ENCODE measurements around the gene ATP5PD.

ATP5PD gene

DNA sequence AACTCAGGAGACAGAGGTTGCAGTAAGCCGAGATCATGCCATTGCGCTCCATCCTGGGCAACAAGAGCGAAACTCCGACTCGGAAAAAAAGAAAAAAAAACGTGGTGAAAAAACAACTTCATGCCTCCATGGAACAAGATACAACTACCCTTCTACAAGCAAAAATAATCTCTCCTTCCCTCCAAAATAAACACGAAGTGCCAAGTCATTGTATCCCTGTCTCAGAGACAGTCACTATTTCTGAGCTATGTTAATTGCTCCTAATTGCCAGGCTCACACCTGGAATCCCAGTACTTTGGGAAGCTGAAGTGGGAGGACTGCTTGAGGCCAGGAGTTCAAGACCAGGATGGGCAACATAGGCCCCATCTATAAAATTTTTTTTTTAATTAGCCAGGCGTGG is 22.0 kb upstream of the ATP5PD start:
- TF ChIP-seq, protein P1, sequence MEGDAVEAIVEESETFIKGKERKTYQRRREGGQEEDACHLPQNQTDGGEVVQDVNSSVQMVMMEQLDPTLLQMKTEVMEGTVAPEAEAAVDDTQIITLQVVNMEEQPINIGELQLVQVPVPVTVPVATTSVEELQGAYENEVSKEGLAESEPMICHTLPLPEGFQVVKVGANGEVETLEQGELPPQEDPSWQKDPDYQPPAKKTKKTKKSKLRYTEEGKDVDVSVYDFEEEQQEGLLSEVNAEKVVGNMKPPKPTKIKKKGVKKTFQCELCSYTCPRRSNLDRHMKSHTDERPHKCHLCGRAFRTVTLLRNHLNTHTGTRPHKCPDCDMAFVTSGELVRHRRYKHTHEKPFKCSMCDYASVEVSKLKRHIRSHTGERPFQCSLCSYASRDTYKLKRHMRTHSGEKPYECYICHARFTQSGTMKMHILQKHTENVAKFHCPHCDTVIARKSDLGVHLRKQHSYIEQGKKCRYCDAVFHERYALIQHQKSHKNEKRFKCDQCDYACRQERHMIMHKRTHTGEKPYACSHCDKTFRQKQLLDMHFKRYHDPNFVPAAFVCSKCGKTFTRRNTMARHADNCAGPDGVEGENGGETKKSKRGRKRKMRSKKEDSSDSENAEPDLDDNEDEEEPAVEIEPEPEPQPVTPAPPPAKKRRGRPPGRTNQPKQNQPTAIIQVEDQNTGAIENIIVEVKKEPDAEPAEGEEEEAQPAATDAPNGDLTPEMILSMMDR (IDR thresholded peaks at IDR 0.05; ENCODE audit: low read depth, low read length, missing control alignments): no peak
- no peak for DNase-seq (ENCODE audit: extremely low read depth, low read depth)
- H3K4me3 ChIP-seq (replicated peaks; ENCODE audit: low read depth, low read length): no peak overlapping the region

DNA sequence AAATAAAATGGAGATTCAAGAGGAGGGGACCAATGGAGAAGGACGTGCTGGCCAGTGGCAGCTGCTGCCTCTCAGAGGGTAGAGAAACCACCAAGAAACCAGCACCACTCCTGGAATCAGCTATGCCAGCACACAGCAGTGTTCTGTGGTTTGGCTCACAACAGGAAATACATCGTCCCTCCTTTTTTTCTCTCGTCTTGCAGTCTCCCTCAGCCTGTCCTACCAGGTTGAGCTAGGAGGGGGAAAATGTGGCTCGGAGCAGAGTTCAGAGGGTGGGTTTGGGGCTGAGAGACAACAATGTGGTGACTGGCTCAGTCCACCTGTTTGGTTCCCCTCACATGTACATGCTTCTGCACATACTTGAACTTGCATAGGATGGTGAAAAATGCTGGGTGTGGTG is 21.1 kb upstream of the ATP5PD start:
- no peak for DNase-seq (ENCODE audit: extremely low read depth, low read depth)
- H3K4me3 ChIP-seq (replicated peaks; ENCODE audit: low read depth, low read length): no peak overlapping the region
- TF ChIP-seq, protein P1 (IDR thresholded peaks at IDR 0.05; ENCODE audit: low read depth, low read length, missing control alignments): no peak

DNA sequence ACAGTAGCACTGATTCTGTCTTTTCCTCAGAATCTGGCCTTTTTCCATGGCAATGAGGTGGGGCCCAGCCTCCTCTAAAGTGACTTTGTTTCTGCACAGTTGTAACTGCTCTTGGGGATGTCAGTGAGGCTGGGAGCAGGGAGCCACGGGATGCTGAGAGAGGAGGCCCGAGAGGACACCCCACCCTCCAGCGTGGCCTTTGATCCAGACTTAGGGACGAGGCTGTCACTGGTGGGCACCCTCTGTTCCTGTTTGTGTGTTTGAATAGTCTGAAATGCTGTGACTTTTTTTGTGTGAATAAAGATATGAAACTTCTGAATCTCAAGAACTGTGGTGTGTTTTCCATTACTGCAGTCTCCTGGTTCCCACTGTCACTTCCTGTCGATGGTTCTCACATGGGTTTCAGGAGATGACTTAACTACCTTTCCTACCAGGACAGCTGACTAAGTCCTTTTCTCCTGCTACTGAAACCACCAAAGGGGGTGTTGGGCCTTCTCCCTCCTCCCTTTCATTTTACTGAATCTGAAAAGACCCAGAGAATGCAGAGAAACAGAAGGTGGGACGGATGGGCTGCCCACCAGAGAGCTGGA is 18.9 kb upstream of the ATP5PD start:
- DNase-seq (ENCODE audit: extremely low read depth, low read depth): no peak
- H3K4me3 ChIP-seq (replicated peaks; ENCODE audit: low read depth, low read length): no peak overlapping the region
- TF ChIP-seq, protein P1 (IDR thresholded peaks at IDR 0.05; ENCODE audit: low read depth, low read length, missing control alignments): no peak

DNA sequence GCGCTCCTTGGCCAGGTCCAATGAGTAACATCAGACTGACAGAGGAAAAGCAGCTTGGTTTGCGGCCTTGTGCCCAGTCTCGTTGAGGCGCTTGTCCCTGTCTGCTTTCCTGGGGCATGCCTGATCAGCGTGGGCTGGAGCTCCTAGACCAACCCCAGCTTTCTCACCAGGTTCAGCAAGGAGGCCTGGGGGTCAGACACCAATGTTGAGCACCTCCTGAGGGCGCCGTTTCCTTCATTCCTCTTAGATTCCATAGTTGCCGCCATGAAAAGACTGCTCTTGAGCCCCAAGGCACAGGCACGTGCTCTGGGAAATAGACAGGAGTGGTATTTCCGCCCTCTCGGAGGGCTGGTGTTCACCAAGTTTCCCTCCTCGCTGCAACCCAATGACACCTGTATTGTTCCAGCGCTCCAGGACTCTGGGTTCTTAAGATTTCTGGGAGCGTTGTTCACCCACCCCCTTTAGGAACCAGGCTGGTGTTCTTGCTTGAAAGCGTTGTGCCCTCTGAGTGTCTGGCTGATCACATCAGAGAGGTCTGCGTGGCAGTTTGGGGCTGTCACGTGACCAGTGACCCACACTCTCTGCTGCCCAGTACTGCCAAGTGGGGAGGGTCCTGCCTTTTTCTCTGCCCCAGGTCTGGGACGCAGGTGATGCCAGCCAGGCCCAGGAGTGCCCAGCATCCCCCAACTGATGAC is 18.2 kb upstream of the ATP5PD start:
- no peak overlapping the region for H3K4me3 ChIP-seq (replicated peaks; ENCODE audit: low read depth, low read length)
- DNase-seq (ENCODE audit: extremely low read depth, low read depth): no peak
- TF ChIP-seq, protein P1 (IDR thresholded peaks at IDR 0.05; ENCODE audit: low read depth, low read length, missing control alignments): no peak

DNA sequence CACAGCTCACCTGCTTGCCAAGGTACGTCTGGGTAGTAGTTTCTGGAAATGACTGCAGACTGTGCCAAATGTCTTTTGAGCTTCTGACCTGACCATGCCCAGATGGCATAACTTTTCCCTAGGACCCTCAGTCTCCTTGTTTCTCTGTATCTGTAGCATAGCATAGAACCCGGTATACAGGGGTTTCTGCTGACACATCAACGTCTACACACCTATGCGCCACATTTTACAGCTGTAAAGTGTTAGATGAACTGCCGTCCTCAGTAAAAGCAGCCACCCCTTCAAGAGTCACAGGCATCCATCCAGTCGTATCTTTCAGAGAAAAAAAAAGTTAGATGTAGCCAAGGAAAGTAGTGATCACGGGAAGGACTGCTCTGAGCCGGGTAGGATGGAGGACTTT is 17.7 kb upstream of the ATP5PD start:
- H3K4me3 ChIP-seq (replicated peaks; ENCODE audit: low read depth, low read length): no peak overlapping the region
- no peak for DNase-seq (ENCODE audit: extremely low read depth, low read depth)

DNA sequence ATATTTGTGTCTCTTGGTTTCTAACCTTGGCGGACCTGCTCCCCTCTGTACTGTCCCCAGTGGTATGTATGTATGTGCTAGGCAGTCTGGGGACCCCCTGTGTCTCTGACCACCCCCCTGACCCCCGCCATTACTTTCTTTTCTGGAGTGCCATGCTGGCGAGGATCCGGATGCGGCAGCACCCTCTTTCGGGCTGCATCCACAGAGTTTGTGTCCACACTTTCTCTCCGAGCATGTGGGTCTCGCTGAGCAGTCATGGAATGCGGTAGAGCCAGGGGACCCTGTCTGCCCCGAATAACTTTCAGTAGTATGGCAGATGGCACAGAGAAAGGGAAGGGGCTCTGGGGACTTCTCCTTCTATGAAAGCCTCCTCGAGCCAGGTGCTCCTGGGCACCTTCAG is 17.3 kb upstream of the ATP5PD start:
- DNase-seq (ENCODE audit: extremely low read depth, low read depth): no peak
- TF ChIP-seq, protein P1 (IDR thresholded peaks at IDR 0.05; ENCODE audit: low read depth, low read length, missing control alignments): no peak
- H3K4me3 ChIP-seq (replicated peaks; ENCODE audit: low read depth, low read length): no peak overlapping the region

More for the DNA sequence above, 17.7 kb upstream of the ATP5PD start:
- TF ChIP-seq, protein P1 (IDR thresholded peaks at IDR 0.05; ENCODE audit: low read depth, low read length, missing control alignments): no peak
